Measurements from ENCODE around the gene L3MBTL4. TPM values are rescaled to one million over a fixed set of nuclear protein-coding genes. Genes with fewer than 3 reads are reported as not detected.

L3MBTL4 gene
- total RNA-seq, 1 experiment from 2014 or later: 2.1 TPM

DNA sequence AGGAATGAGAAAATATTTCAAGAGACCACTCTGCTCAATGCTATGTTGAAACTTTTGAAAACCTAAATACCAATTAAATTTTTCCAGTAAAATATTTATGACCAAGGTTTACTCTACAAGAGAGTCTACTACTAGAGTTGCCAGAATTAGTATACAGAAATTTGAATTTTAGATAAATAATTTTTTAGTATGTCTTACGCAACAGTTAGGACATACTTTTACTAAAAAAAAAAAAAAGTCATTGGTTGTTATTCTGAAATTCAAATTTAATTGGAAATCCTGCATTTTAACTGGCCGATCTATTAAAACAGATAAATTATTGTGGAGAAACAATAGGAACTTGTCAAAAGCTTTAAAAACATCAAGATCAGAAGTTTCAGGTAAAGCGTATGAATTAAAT is 470.3 kb downstream of the L3MBTL4 start:
- CTCF ChIA-PET: no interaction called here

DNA sequence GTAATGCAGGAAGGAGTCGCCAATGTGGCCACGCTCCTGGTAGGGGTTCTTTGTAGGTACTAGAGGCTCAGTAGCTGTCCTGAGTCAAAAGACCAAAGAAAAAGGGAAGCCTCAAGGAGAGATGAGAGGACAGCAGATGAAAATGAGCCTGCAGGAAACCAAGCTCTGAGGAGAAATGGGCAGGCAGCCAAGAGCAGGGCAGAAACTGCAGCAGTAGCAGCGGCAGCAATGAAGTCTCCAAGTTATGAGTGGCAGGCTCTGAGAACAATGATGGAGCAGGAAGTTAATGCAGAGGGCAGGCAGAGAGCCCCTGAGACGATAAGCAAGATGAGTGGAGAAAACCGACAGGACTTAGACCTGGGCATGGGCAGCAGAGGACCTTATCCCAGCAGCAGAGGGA is 471.2 kb downstream of the L3MBTL4 start:
- H3K4me3 Mint-ChIP-seq (ENCODE audit: low read depth, unreplicated experiment): no peak overlapping the region
- no peak overlapping the region for H3K27ac Mint-ChIP-seq (ENCODE audit: unreplicated experiment)
- intact Hi-C loops (cut with micrococcal nuclease; ENCODE audit: unreplicated experiment): no loop called here
- DNase-seq: no peak
- no TSS peak for BruUV-seq (replicated peaks)
- no peaks in the 10 kb centered on the region for H3K4me1 Mint-ChIP-seq (ENCODE audit: low read depth, unreplicated experiment)
- H3K9me3 Mint-ChIP-seq (ENCODE audit: low read depth, unreplicated experiment): no peaks in the 10 kb centered on the region
- CTCF ChIA-PET: no interaction called here
- TF ChIP-seq, protein P1, sequence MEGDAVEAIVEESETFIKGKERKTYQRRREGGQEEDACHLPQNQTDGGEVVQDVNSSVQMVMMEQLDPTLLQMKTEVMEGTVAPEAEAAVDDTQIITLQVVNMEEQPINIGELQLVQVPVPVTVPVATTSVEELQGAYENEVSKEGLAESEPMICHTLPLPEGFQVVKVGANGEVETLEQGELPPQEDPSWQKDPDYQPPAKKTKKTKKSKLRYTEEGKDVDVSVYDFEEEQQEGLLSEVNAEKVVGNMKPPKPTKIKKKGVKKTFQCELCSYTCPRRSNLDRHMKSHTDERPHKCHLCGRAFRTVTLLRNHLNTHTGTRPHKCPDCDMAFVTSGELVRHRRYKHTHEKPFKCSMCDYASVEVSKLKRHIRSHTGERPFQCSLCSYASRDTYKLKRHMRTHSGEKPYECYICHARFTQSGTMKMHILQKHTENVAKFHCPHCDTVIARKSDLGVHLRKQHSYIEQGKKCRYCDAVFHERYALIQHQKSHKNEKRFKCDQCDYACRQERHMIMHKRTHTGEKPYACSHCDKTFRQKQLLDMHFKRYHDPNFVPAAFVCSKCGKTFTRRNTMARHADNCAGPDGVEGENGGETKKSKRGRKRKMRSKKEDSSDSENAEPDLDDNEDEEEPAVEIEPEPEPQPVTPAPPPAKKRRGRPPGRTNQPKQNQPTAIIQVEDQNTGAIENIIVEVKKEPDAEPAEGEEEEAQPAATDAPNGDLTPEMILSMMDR (IDR thresholded peaks at IDR 0.05; ENCODE audit: unreplicated experiment): no peak
- no peaks in the 10 kb centered on the region for H3K36me3 Mint-ChIP-seq (ENCODE audit: insufficient read depth, unreplicated experiment)
- H3K27me3 Mint-ChIP-seq (ENCODE audit: unreplicated experiment): no peaks in the 10 kb centered on the region

More for the DNA sequence above, 470.3 kb downstream of the L3MBTL4 start:
- H3K27me3 Mint-ChIP-seq (ENCODE audit: unreplicated experiment): no peaks in the 10 kb centered on the region
- H3K36me3 Mint-ChIP-seq (ENCODE audit: insufficient read depth, unreplicated experiment): no peaks in the 10 kb centered on the region
- no peaks in the 10 kb centered on the region for H3K9me3 Mint-ChIP-seq (ENCODE audit: low read depth, unreplicated experiment)
- no TSS peak for BruUV-seq (replicated peaks)
- no peaks in the 10 kb centered on the region for H3K4me1 Mint-ChIP-seq (ENCODE audit: low read depth, unreplicated experiment)
- no peak for DNase-seq
- TF ChIP-seq, protein P1 (IDR thresholded peaks at IDR 0.05; ENCODE audit: unreplicated experiment): no peak
- no peak overlapping the region for H3K27ac Mint-ChIP-seq (ENCODE audit: unreplicated experiment)
- intact Hi-C loops (cut with micrococcal nuclease; ENCODE audit: unreplicated experiment): no loop called here
- no peak overlapping the region for H3K4me3 Mint-ChIP-seq (ENCODE audit: low read depth, unreplicated experiment)

DNA sequence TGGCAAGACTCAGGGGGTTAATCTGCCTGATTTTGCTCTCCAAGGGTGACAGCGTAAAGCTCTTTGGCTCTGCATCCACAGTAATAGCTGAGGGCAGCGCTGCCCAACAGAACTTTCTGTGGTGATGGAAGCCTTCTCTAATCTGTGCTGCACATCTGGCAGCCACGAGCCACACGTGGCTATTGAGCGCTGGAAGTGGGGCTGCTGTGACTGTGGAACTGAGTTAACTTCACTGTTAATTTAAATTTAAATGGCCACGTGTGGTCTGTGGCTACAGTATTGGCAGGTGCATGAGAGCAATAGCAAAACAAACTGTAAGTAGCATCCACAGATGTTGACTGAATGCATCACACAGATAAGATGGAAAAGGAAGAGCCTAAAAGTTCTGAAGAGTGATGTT is 472.1 kb downstream of the L3MBTL4 start:
- BruUV-seq (replicated peaks): no TSS peak
- TF ChIP-seq, protein P1 (IDR thresholded peaks at IDR 0.05; ENCODE audit: unreplicated experiment): no peak
- Mint-ChIP-seq H3K27ac (ENCODE audit: unreplicated experiment) (no peak overlapping the region), H3K4me3 (ENCODE audit: low read depth, unreplicated experiment) (no peak overlapping the region), H3K27me3 (ENCODE audit: unreplicated experiment) (peaks cover 7% of the 10 kb centered on the region), H3K9me3 (ENCODE audit: low read depth, unreplicated experiment) (no peaks in the 10 kb centered on the region), H3K4me1 (ENCODE audit: low read depth, unreplicated experiment) (no peaks in the 10 kb centered on the region), H3K36me3 (ENCODE audit: insufficient read depth, unreplicated experiment) (no peaks in the 10 kb centered on the region)
- intact Hi-C loops (cut with micrococcal nuclease; ENCODE audit: unreplicated experiment): no loop called here
- no peak for DNase-seq
- CTCF ChIA-PET: no interaction called here

DNA sequence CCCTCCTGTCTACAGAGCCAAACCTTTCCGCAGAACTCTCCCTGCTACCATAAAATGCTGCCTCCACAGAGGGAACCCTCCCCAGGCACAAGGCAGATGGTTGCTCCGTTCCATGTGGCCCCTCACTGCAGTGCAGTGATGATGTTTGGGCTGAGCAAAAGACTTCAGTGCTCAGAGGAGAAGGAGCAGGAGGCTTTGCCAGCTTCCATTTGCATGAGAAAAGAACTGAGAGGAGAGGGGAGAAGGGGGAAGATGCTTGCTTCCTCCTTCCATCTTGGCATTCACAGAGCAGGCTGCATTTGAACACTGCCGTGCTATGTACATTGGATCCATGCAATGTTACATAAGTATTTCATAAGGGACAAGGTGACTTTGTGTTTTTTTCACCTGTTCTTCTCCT is 472.8 kb downstream of the L3MBTL4 start:
- Mint-ChIP-seq H3K27ac (ENCODE audit: unreplicated experiment) (no peak overlapping the region), H3K36me3 (ENCODE audit: insufficient read depth, unreplicated experiment) (no peaks in the 10 kb centered on the region), H3K27me3 (ENCODE audit: unreplicated experiment) (peaks cover 13% of the 10 kb centered on the region), H3K4me1 (ENCODE audit: low read depth, unreplicated experiment) (no peaks in the 10 kb centered on the region), H3K9me3 (ENCODE audit: low read depth, unreplicated experiment) (no peaks in the 10 kb centered on the region), H3K4me3 (ENCODE audit: low read depth, unreplicated experiment) (no peak overlapping the region)
- TF ChIP-seq, protein P1 (IDR thresholded peaks at IDR 0.05; ENCODE audit: unreplicated experiment): no peak
- intact Hi-C loops (cut with micrococcal nuclease; ENCODE audit: unreplicated experiment): no loop called here
- no TSS peak for BruUV-seq (replicated peaks)
- no peak for DNase-seq
- CTCF ChIA-PET: no interaction called here

Data from Calu3 (cell line).